ENCODE measurements around the gene ZSWIM6. TPM values are rescaled to one million over a fixed set of nuclear protein-coding genes. Genes with fewer than 3 reads are reported as not detected.

Gene ZSWIM6
- total RNA-seq, 4 donors from 2014 or later: 7.8 to 25.5 (median 21.0) TPM

DNA sequence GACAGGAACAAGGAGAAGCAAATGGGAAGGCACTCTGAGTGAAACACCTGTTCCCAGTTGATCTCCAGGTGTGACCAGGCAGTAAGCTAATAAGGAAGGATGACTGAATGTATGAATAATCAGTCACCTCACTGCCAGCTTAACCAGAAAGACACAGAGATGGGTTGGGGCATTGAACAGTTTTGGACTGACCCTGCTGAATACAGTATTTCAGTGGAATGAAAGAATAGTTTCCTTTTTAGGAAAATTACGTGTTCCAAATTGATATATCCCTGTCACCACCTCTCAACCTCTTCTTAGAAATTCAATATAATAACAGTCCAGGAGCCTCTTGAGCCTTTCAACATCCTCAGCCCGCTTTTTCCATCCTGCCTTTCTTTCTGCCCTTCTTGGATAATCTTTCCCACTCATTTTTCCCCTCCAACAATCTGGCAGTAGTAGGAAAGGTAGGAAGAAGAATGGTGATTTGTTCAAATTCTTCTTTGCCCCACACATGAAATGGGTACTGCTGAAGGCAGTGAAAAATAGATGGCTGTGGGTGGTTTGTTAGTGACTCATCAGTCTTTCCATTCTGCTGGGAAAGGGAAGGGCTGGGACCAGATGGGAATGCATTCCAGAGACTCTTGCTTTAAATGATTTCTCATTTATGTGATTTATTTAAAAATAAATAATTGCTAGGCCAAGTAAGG is 117.9 kb downstream of the ZSWIM6 start:
- Histone ChIP-seq H3K9me3 (peaks cover 0 to 6% of the 10 kb centered on the region in 2 donors), H3K36me3 (no peaks in the 10 kb centered on the region), H3K4me3 (no peak overlapping the region), H3K27ac (peak overlapping the region; percentile 46 to 69 (median 66)), H3K27me3 (no peaks in the 10 kb centered on the region), H3K4me1 (peaks cover 11 to 27% (median 20%) of the 10 kb centered on the region in 4 donors)
- peak; percentile 9 to 61 (median 47) for TF ChIP-seq POLR2AphosphoS5 (IDR thresholded peaks at IDR 0.05)
- TF ChIP-seq EP300 (IDR thresholded peaks at IDR 0.05; ENCODE audit: low read depth): no peak
- intact Hi-C loops (cut with DNase I; ENCODE audit: low total_unique reads): no loop called here
- DNase-seq: no peak
- WGBS, 2 donors (ENCODE audit: low coverage in 1 of 2): 84 to 88% methylated on average over 2 of the region's 2 CpGs
- in situ Hi-C loops (cut with MboI; ENCODE audit: low pct_ligation_motif_present in 1 of 4, low pct_unique_long_range_greater_than_20kb in 1 of 4, low sequenced_read_pairs in 3 of 4): no loop called here

DNA sequence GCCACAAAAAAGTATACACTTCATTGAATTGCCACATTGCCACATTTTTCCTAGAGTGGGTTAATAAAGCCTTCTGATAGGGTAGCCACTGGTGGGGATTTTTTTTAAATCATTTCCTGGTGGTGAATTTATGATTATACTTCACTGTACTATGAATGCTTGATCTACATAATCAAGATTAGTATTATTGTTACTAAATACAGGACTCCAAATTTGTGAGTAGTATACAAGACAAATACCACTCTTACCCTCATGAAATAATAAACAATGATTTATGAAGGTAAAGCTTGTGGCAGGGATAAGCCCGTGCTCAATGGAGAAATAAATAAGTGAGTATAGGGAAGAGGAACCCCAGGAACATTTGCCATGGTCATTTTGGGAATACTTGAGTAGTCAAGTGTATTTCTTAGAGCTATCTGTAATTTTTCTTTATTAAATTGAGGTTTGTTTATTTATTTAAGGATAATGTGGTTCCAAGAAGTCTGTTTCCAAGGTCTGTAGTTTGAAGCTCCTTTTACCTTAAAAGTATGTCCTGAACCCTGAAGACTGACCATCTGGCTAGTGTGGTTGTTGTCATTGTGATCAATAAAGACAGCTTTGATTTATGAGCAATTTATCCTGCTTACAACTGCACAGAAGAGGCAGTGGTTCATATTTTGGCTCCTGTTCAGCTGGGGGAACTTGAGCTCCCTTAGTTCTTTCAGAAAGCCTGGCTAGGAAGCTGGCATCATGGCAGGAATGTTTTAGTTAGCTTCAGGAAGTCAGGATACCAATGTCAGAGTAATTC is 118.6 kb downstream of the ZSWIM6 start:
- Histone ChIP-seq H3K27ac (peak overlapping the region; percentile 46 to 69 (median 66)), H3K27me3 (no peaks in the 10 kb centered on the region), H3K4me1 (peaks cover 11 to 32% (median 20%) of the 10 kb centered on the region in 4 donors), H3K4me3 (no peak overlapping the region), H3K36me3 (no peaks in the 10 kb centered on the region), H3K9me3 (peaks cover 0 to 6% of the 10 kb centered on the region in 2 donors)
- DNase-seq: no peak
- intact Hi-C loops (cut with DNase I; ENCODE audit: low total_unique reads) (no loop called here), in situ Hi-C loops (cut with MboI; ENCODE audit: low pct_ligation_motif_present in 1 of 4, low pct_unique_long_range_greater_than_20kb in 1 of 4, low sequenced_read_pairs in 3 of 4) (no loop called here)
- TF ChIP-seq POLR2AphosphoS5 (IDR thresholded peaks at IDR 0.05) (no peak), POLR2A (IDR thresholded peaks at IDR 0.05) (no peak), EP300 (IDR thresholded peaks at IDR 0.05; ENCODE audit: low read depth) (no peak)
- TF ChIP-seq, protein P1, sequence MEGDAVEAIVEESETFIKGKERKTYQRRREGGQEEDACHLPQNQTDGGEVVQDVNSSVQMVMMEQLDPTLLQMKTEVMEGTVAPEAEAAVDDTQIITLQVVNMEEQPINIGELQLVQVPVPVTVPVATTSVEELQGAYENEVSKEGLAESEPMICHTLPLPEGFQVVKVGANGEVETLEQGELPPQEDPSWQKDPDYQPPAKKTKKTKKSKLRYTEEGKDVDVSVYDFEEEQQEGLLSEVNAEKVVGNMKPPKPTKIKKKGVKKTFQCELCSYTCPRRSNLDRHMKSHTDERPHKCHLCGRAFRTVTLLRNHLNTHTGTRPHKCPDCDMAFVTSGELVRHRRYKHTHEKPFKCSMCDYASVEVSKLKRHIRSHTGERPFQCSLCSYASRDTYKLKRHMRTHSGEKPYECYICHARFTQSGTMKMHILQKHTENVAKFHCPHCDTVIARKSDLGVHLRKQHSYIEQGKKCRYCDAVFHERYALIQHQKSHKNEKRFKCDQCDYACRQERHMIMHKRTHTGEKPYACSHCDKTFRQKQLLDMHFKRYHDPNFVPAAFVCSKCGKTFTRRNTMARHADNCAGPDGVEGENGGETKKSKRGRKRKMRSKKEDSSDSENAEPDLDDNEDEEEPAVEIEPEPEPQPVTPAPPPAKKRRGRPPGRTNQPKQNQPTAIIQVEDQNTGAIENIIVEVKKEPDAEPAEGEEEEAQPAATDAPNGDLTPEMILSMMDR (IDR thresholded peaks at IDR 0.05): no peak
- 40 to 58% methylated on average over 1 of the region's 1 CpG for WGBS, 2 donors (ENCODE audit: low coverage in 1 of 2)

DNA sequence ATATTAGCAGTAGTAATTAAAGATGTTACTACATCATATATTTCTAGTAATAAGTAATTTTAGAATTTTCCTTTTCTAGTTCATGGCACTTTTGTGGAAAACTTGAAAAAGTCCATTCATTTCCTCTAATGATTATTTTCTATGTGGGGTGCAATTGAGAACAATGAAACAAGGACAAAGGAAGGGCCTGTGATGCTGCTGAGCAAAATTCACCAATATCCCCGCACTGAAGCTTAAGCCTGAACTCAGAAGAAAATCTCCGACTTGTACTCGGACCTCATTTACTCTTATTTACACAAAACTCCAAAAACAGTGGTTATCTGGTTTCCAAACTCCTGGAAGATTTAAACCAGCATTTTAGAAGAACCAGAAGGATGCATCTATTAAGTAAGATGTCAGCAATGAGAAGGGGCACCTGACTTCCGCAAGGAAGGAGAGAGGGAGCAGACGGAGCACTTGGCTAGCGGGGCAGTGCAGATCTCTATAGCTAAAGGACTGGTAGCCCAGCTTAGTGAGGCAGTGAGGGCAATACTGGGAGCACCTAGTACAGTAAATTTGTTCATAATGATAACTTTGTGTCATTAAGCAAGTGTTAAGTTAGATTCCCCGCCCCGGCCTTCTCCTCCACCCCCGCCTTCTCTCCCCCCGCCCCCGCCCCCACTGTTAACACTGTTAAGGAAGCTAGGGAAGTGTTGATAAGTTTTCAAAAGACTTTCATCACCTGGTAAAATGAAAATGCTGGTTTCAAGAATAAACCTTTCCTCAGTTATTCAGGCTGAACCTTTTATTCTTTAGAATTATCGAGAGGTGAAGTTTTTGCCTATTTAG is 123.3 kb downstream of the ZSWIM6 start:
- H3K9me3 ChIP-seq: no peaks in the 10 kb centered on the region
- H3K27ac ChIP-seq: no peak overlapping the region
- peaks cover 9 to 25% (median 10%) of the 10 kb centered on the region in 4 donors for H3K4me1 ChIP-seq
- in situ Hi-C loops (cut with MboI; ENCODE audit: low pct_ligation_motif_present in 1 of 4, low pct_unique_long_range_greater_than_20kb in 1 of 4, low sequenced_read_pairs in 3 of 4): no loop called here
- no peak for DNase-seq
- TF ChIP-seq POLR2A (IDR thresholded peaks at IDR 0.05) (no peak), POLR2AphosphoS5 (IDR thresholded peaks at IDR 0.05) (no peak)
- WGBS, 2 donors (ENCODE audit: low coverage in 1 of 2): 85 to 88% methylated on average over 10 to 12 of the region's 12 CpGs
- no peaks in the 10 kb centered on the region for H3K27me3 ChIP-seq
- H3K36me3 ChIP-seq: no peaks in the 10 kb centered on the region
- intact Hi-C loops (cut with DNase I; ENCODE audit: low total_unique reads): no loop called here
- no peak overlapping the region for H3K4me3 ChIP-seq

DNA sequence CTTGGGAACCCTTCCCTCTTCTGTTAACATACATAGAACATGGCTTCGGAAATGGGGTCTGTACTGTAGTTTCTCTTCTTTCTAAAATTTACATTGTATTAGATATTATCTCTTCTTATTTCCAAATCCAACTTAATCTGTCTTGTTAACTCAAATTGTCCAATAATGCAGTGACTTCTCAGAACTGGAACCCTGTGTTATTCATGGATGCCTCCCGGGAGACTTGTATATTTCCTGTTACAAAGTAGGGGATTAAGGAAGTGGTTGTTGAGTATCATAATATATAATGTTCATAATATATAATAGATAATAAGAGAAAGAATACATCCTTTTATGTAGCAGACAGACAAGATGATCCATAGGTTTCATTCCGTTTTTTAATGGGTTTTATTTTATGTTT is 128.4 kb downstream of the ZSWIM6 start:
- Histone ChIP-seq H3K36me3 (no peaks in the 10 kb centered on the region), H3K4me3 (no peak overlapping the region), H3K27me3 (no peaks in the 10 kb centered on the region), H3K4me1 (peaks cover 11 to 60% (median 27%) of the 10 kb centered on the region in 4 donors), H3K27ac (no peak overlapping the region), H3K9me3 (no peaks in the 10 kb centered on the region)
- intact Hi-C loops (cut with DNase I; ENCODE audit: low total_unique reads) (no loop called here), in situ Hi-C loops (cut with MboI; ENCODE audit: low pct_ligation_motif_present in 1 of 4, low pct_unique_long_range_greater_than_20kb in 1 of 4, low sequenced_read_pairs in 3 of 4) (no loop called here)
- no peak for DNase-seq
- TF ChIP-seq POLR2A (IDR thresholded peaks at IDR 0.05): no peak
- TF ChIP-seq EP300 (IDR thresholded peaks at IDR 0.05; ENCODE audit: low read depth): no peak
- TF ChIP-seq POLR2AphosphoS5 (IDR thresholded peaks at IDR 0.05): no peak
- TF ChIP-seq, protein P1 (IDR thresholded peaks at IDR 0.05): no peak
- 89 to 98% methylated on average over 3 of the region's 3 CpGs for WGBS, 2 donors (ENCODE audit: low coverage in 1 of 2)

Data from transverse colon (tissue), 4 donors.